ENCODE data around the gene CDH4.

DNA sequence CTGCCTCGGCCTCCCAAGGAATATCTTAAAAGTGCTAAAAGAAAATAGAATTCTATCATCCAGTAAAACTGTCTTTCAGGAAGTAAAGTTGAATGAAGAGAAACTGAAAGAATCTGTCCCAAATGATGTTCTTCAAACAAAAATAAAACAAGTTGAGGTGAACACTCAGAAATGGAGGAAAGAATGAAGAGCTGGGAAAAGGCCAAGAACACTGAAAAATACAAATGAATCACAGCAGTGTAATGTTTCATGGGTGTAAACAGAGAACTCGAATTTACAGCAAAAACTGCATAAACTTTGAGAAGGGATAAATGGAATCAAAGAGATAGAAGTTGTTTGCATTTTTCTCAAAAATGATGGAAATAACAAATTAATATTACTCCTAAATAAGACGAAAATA lies 496.3 kb downstream of the CDH4 start:
- TF ChIP-seq, protein P1, sequence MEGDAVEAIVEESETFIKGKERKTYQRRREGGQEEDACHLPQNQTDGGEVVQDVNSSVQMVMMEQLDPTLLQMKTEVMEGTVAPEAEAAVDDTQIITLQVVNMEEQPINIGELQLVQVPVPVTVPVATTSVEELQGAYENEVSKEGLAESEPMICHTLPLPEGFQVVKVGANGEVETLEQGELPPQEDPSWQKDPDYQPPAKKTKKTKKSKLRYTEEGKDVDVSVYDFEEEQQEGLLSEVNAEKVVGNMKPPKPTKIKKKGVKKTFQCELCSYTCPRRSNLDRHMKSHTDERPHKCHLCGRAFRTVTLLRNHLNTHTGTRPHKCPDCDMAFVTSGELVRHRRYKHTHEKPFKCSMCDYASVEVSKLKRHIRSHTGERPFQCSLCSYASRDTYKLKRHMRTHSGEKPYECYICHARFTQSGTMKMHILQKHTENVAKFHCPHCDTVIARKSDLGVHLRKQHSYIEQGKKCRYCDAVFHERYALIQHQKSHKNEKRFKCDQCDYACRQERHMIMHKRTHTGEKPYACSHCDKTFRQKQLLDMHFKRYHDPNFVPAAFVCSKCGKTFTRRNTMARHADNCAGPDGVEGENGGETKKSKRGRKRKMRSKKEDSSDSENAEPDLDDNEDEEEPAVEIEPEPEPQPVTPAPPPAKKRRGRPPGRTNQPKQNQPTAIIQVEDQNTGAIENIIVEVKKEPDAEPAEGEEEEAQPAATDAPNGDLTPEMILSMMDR (IDR thresholded peaks at IDR 0.05), result no peak
- no peak for TF ChIP-seq POLR2A (IDR thresholded peaks at IDR 0.05)
